HG02623 (cell line): Measurements from ENCODE around the gene ABCA2.

Experiments
- ATAC-seq: cut with Tn5 transposase; IDR thresholded peaks from one replicate; pipeline ENCODE4 v1.9.1; 2021; ENCODE audit warnings: moderate library complexity; ENCODE audit not compliant: unreplicated experiment

ABCA2 gene

GRCh38 chr9:137002646-137003041 lies 25.4 kb downstream of the ABCA2 start:
- ATAC-seq: no peak

DNA sequence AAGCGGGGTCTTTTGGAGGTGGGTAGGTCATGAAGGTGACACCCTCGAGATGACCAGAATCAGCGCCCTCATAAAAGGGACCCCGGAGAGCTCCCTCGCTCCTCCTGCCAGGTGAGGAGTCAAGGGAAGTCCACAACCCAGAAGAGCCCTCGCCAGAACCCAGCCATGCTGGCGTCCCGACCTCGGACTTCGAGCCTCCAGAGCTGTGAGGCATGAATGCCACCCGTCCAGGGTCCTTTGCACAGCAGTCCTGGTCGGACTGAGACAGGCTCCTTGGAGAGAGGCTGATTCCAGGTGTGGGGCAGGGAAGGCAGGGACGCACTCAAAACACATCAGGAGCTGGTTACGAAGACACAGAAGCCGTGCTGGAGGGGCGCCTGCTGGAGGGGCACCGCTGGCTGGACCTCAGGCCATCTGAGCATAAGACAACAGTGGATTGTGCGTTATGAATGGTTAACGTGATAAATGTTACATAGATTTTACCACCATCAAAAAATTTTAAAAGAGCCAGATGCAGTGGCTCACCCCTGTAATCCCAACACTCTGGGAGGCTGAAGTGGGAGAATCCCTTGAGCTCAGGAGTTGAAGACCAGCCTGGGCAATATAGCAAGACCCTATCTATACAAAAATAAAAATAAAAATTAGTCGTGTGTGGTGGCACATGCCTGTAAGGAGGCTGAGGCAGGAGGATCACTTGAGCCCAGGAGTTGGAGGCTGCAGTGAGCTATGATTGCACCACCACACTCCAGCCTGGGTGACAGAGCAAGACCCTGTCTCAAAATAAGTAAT lies 26.0 kb downstream of the ABCA2 start:
- no peak for ATAC-seq

DNA sequence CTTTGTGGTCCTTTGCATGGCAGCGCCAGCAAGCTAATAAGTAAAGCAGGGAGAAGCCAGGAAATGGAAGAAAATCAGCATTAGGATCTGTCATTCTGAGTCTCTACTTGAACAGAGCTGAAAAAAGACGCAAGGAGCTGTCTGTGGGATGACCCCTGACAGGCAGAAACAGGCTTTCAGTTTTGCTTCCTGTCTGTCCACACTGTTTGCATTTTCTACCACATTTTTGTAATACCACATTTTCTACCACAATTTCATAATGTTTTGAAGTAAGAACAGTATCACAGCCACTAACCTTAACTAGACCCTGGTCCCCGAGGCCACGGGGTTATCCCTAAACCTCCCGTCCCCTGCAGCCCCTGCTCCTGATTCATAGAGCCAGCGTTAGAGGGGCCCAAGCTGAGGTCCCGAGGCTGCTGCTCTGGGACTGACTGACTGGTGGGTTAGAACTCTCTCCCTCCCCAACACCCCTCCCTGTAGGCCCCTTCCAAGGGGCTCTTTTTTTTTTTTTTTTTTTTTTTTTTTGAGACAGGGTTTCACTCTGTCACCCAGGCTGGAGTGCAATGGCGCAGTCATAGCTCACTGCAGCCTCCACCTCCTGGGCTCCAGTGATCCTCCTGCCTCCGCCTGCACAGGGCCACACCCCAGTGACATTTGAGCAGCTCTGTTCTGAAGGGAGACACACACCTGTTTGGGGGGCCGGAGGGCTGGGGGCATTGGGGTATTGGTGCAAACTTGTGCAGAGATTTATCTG lies 27.7 kb downstream of the ABCA2 start:
- ATAC-seq: no peak

GRCh38 chr9:136997830-136998234 lies 30.2 kb downstream of the ABCA2 start:
- ATAC-seq: no peak

DNA sequence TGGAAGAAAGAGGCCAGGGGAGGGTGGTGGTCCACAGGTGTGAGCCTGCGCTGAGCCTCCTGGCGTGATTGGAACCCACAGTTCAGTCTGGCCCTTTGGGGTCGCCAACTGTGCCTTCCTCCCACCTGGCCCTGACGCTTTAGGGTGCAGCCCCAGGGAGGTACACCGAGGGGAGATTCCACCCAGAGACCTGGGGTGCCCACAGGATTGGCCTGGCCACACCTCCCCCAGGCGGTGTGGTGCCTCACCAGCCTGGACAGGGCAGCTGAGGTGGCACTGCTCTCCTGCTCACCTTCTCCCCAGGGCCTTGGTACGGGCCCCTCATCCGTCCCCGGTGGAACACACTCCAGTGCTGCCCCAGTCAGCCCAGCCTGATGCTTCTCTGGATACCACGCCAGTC lies 30.7 kb downstream of the ABCA2 start:
- no peak for ATAC-seq

DNA sequence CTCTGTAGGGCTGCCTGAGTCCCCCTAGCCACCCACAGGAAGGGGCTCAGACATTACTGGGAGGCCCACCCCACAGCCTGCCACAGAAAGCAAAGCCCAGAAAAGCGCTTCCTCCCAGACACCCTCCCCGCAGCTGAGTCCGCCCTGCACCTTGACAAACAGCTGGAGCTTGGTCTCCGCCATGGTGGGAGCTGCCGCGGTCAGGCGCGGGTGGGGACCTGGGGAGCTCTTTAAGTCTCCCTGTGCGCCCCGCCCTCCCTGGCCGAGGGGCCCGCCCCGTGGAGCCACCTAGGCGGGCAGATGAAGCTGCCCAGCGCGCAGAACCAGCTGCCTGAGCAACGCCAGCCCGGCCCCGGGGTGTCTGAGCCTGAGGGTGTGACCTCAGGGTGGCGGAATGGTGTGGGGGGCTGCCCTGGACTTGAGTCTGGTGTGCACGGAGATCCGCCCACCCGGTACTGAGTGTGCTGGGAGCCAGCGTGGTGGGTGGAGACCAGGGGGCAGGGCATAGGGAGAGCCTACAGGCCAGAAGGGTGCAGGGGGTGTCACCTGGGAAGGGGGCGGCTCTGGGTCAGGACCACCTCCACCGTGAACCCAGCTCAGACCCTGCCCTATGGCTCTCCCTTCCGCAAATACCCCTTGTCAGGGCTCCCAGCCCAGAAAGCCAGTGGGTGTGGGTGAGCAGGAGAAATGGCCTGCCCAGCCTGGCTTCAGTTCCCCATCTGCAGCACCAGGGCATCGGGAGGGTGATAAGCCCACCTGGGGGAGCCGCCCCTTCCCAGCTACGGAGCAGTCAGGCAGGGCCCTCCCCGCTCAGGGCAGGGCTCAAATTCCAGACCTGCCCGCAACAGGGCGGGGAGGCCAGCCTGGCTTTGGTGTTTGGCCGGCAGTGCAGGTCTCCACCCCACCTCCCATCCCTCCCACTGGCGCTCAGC lies 31.4 kb downstream of the ABCA2 start, which contains the start of gene CLIC3:
Gene CLIC3 (minus strand): TSS at position 208 of the 932 bp plus-strand sequence. CDS start 25 bp downstream, at position 183.
- no peak for ATAC-seq

- ATAC-seq: no peak
Measured at GRCh38 chr9:136995772-136996311, 32.2 kb downstream of the ABCA2 start.

DNA sequence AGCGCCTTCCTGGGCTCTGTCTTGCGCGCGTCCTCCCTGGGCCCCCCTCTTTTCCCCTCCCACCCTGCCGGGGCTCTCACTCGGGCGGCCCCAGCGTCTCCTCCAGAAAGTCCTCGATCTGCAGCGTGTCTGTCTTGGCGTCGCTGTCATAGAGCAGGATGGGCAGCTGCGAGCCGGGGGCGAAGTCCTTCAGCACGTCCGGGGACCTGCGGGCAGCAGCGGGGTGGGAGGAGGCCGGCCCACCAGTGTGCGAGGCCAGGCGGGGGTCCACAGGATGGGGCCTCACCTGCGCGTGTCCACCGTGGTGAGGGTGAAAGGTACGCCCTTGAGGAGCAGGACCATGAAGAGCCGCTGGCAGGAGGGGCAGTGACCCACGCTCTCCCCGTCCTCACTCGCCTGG lies 32.7 kb downstream of the ABCA2 start:
- ATAC-seq: no peak

DNA sequence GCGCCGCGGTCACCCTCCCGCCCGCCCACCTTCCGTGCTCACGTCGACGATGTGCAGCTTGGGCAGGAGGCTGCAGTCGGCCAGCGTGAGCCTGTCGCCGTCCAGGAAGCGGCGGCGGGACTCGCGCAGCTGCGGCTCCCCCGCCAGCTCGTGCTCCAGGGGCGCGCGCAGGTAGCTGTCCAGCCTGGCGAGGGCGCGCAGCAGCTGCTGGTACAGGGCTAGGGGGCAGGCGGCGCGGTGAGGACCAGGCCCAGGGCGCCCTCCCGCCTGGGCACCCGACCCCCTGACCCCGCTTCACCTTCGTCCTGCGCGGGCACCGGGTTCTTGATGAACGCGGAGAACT lies 33.2 kb downstream of the ABCA2 start:
- no peak for ATAC-seq

DNA sequence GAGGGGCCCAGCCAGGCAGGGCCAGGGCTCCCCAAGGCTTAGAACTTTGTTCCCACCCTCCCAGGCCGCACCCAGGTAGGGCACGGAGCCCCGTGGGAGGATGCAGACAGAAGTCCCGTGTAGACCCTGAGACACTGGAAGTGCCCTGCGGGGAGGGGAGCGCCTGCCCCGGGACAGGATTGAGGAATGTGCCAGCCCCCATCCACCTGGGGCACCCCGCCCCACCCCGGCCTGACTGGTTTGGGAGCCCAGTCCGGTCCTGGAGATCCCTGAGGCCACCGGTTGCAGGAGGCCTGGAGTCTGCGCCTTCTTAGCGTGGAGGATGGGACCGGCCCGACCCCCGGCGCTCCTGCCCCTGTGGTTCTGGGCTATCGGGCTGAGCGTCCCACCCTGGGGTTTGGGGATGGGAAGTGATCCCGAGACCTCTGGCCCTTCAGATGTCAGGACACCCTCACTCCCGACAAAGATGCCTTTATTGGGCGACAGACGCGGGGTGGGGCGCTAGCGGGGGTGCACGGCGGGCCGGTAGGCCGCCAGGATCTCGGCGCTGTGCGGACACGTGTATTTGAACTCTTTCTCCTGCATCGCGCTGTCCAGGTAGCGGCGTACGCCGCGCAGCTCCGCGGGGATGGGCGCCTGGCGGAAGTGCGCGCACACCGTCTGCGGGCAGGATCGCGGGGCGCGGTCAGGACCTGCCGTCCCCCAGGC lies 33.7 kb downstream of the ABCA2 start:
- ATAC-seq: no peak

DNA sequence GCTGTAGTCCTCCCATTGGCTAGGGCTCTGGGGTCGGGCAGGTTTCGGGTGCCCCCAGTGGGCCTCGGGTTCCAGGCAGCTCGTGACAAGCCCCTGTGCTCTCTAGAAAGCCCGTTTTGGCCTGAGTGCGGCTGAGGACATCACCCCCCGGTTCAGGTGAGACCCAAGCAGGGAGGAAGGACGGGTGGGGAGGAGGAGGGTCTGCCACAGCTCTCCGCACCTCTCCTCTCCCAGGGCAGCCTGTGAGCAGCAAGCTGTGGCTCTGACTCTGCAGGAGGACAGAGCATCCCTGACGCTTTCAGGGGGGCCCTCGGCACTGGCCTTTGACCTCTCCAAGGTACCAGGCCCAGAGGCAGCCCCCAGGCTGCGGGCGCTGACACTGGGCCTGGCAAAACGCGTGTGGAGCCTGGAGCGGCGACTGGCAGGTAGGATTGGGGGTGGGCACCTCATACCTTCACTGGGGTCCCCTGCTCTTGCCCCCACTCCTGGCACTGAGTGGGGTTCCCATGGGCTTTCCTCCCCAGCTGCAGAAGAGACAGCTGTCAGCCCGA lies 35.1 kb downstream of the ABCA2 start:
- ATAC-seq: no peak

DNA sequence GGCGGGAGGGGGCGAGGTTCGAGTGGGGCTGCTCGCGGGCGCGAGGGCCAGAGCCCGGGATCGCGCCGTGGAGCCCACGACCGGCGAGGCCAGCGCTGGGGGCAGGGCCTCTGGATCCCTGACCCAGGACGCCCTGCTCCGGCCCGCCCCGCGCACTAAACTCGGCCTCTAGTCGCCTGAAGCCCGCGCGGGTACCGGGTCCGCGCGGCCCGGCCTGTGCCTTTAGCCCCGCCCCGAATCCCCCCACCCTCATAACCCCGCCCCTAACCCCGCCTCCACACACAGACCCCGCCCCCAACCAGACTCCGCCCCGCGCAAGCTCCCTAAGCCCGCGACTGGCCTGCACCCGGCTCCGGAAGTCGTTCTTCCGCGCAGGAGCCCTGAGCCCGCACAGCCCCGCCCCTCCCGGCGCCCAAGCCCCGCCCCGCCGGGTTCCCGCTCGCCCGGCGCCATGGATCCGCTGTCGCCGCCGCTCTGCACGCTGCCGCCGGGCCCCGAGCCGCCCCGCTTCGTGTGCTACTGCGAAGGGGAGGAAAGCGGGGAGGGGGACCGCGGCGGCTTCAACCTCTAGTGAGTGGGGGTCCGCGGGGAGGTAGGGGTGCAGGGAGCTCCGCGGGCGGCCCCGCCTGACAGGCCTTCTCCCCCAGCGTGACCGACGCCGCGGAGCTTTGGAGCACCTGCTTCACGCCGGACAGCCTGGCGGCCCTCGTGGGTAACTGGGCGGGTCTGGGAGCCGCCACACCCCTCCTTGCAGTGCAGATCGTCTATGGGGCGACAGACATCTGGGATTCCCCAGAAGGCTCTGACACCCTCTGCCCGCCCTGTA lies 35.8 kb downstream of the ABCA2 start, which contains the start of gene PAXX:
Gene PAXX (plus strand): TSS at position 430 of the 826 bp plus-strand sequence. CDS start 22 bp downstream, at position 452.
- peak; percentile 67 for ATAC-seq

- no peak for ATAC-seq
Measured at GRCh38 chr9:136990242-136990911, 37.7 kb downstream of the ABCA2 start.

DNA sequence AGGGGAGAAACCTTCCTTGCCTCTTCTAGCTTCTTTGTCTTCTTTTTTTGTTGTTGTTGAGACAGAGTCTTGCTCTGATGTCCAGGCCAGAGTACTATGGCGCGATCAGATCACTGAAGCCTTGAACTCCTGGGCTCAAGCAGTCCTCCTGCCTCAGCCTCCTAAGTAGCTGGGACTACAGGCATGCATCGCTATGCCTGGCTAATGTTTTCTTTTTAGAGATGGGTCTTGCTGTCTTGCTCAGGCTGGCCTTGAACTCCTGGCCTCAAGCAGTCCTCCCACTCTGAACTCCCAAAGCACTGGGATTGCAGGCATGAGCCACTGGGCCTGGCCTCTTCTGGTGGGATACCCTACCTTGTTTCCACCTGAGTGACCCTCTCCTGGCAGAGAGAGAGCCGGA lies 39.2 kb downstream of the ABCA2 start:
- ATAC-seq: no peak

DNA sequence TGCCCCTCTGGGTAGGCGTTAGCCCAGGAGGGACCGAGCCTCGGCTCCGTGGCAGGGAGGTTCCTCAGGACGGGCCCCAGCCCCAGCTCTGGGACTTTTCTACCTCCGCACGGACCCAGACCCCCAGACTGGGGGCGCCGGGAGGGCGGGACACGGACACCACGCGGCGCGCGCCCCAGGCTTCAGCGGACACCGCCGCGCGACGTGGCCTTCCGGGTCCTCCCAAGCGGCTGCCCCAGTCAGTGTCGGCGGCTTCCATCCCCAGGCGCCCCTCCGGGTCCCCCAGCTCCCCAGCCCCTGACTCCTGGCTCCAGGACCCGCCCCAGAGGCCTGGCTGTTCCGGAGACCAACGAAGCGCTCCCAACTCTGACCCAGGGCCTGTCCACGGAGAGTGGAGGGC lies 42.2 kb downstream of the ABCA2 start:
- no peak for ATAC-seq

DNA sequence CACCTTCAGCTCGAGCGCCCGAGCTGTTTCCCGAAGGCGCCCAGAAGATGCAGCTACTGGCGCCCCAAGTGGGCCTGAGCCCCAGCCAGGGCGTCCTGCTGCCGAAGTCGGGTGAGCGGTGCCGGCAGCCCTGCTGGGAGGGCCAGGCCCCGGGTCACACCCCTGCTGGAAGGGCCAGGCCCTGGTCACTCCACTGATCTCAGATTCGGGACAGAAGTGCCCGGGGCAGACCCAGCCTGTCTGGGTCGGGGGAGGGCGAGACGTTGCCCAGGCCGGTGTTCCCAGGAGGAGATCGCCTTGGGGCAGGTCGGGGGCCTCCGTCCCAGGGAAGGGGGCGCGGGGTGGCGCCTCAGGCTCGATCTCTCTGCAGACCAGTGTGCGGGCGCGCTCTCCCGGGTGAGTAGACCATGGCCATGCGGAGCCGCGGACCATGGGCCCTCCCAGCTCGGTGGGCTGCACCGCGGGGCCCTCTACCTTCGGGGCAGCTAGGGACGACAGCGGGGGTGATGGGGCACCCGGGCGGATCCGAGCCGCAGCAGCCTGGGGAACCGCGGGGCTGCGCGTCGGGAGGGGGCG lies 42.9 kb downstream of the ABCA2 start:
- no peak for ATAC-seq

GRCh38 chr9:136984464-136985026 lies 43.5 kb downstream of the ABCA2 start:
- no peak for ATAC-seq
